ENCODE results near the gene TMCC1. TPM values are rescaled to one million over a fixed set of nuclear protein-coding genes. Genes with fewer than 3 reads are reported as not detected.

Gene TMCC1
- polyA plus RNA-seq, 2 of the 4 experiments (the other 2 are of a cell fraction): 30.3 to 75.7 TPM

- no peak for FAIRE-seq
- H3K4me2 ChIP-seq: no peak overlapping the region
- H3K9me3 ChIP-seq: no peaks in the 10 kb centered on the region
- ATAC-seq: no peak
- ChIA-PET POLR2A (no interaction called here), CTCF (interaction anchor here (1.2 kb wide), 1 partner anchor 117 kb away, joined by 4 read pairs; no protein-coding TSS in a partner anchor)
- 98% methylated on average over 2 of the region's 2 CpGs for WGBS (ENCODE audit: missing lambda C conversion rate)
- H3K4me3 ChIP-seq: no peak overlapping the region
- peaks cover 27% of the 10 kb centered on the region; the same call in 2 of the 3 replicates for H3K4me1 ChIP-seq
- H3K27ac ChIP-seq: peak overlapping the region in 1 of 2 experiments; percentile 39; a peak in 1 of 6 replicates
- TF ChIP-seq POLR2AphosphoS2 (conservative IDR thresholded peaks at IDR 0.05; ENCODE audit: low read length) (no peak), KDM5A (IDR thresholded peaks at IDR 0.05) (no peak), MAZ (IDR thresholded peaks at IDR 0.05; ENCODE audit: borderline replicate concordance, low read depth, low read length) (no peak), HOXA7 (CRISPR knock-in tag; IDR thresholded peaks at IDR 0.05) (no peak), MAFK (IDR thresholded peaks at IDR 0.05; ENCODE audit: partially characterized antibody) (no peak), RCOR1 (IDR thresholded peaks at IDR 0.05; ENCODE audit: low read depth, low read length) (no peak), POLR2A (IDR thresholded peaks at IDR 0.05; ENCODE audit: low read length) (no peak), RNF2 (IDR thresholded peaks at IDR 0.05; ENCODE audit: borderline replicate concordance, low read depth) (no peak), GATA3 (IDR thresholded peaks at IDR 0.05; ENCODE audit: borderline replicate concordance) (no peak), FOSL2 (IDR thresholded peaks at IDR 0.05) (no peak), FOSL2 (CRISPR knock-in tag; IDR thresholded peaks at IDR 0.05) (no peak), FOXS1 (CRISPR knock-in tag; IDR thresholded peaks at IDR 0.05) (no peak), PHF8 (IDR thresholded peaks at IDR 0.05; ENCODE audit: borderline replicate concordance, low read depth) (no peak), RFX5 (IDR thresholded peaks at IDR 0.05) (no peak), CHD4 (IDR thresholded peaks at IDR 0.05; ENCODE audit: borderline replicate concordance) (no peak), TP53 (CRISPR knock-in tag; IDR thresholded peaks at IDR 0.05) (no peak), MYC (IDR thresholded peaks at IDR 0.05; ENCODE audit: borderline replicate concordance, low read length) (no peak)
- TF ChIP-seq, protein P1, sequence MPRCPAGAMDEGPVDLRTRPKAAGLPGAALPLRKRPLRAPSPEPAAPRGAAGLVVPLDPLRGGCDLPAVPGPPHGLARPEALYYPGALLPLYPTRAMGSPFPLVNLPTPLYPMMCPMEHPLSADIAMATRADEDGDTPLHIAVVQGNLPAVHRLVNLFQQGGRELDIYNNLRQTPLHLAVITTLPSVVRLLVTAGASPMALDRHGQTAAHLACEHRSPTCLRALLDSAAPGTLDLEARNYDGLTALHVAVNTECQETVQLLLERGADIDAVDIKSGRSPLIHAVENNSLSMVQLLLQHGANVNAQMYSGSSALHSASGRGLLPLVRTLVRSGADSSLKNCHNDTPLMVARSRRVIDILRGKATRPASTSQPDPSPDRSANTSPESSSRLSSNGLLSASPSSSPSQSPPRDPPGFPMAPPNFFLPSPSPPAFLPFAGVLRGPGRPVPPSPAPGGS (IDR thresholded peaks at IDR 0.05): no peak
- TF ChIP-seq, protein P2, sequence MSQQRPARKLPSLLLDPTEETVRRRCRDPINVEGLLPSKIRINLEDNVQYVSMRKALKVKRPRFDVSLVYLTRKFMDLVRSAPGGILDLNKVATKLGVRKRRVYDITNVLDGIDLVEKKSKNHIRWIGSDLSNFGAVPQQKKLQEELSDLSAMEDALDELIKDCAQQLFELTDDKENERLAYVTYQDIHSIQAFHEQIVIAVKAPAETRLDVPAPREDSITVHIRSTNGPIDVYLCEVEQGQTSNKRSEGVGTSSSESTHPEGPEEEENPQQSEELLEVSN (IDR thresholded peaks at IDR 0.05; ENCODE audit: borderline replicate concordance, low read depth): no peak
- DNase-seq (ENCODE audit: low read depth in 1 of 2, low spot score in 1 of 2): no peak
Measured at GRCh38 chr3:129745253-129745652, 148.3 kb downstream of the TMCC1 start.

- 93% methylated on average over 2 of the region's 2 CpGs for WGBS (ENCODE audit: missing lambda C conversion rate)
Measured at GRCh38 chr3:129741794-129742193, 151.7 kb downstream of the TMCC1 start.

DNA sequence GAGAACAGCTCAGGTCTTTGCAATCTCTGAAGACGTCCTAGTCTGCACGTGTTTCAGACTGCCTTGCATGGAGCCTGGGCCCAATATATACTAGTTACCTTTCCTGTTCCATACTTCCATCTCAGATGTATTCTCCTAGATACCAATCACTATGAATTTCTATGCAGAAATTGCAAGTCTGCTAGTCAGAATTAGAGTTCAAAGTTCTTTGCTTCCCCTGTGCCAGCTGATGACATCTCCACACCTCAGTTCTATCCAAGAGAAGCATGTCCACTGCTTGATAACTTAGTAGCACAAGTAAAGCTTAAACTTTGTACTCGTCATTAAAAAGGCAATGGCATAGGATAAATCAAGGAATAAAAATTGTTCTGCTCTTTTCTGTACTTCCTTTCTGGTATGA lies 153.4 kb downstream of the TMCC1 start:
- POLR2A ChIA-PET: no interaction called here
- FAIRE-seq: no peak
- no peak overlapping the region for H3K4me3 ChIP-seq
- CTCF ChIA-PET: interaction anchor here (0.6 kb wide), 1 partner anchor 8 kb away, joined by 3 read pairs; no protein-coding TSS in a partner anchor
- no peak for DNase-seq (ENCODE audit: low read depth in 1 of 2, low spot score in 1 of 2)
- 77% methylated on average over 3 of the region's 3 CpGs for WGBS (ENCODE audit: missing lambda C conversion rate)
- no peaks in the 10 kb centered on the region for H3K9me3 ChIP-seq
- peaks cover 34% of the 10 kb centered on the region; the same call in 2 of the 3 replicates for H3K4me1 ChIP-seq
- ATAC-seq: no peak
- no peak overlapping the region for H3K27ac ChIP-seq
- peak overlapping the region; percentile 13; the same call in 2 of the 3 replicates for H3K4me2 ChIP-seq
- TF ChIP-seq CBX2 (IDR thresholded peaks at IDR 0.05; ENCODE audit: borderline replicate concordance, low read depth) (no peak), CHD2 (IDR thresholded peaks at IDR 0.05; ENCODE audit: low read length, partially characterized antibody) (no peak), JUNB (IDR thresholded peaks at IDR 0.05) (no peak), BHLHE40 (IDR thresholded peaks at IDR 0.05; ENCODE audit: low read depth, low read length) (no peak), HEYL (CRISPR knock-in tag; IDR thresholded peaks at IDR 0.05) (no peak), NPAS2 (CRISPR knock-in tag; IDR thresholded peaks at IDR 0.05; ENCODE audit: borderline replicate concordance) (no peak), NFE2L2 (conservative IDR thresholded peaks at IDR 0.05; ENCODE audit: low read length) (no peak), MAFK (IDR thresholded peaks at IDR 0.05; ENCODE audit: partially characterized antibody) (no peak), CHD4 (IDR thresholded peaks at IDR 0.05; ENCODE audit: borderline replicate concordance) (no peak), POLR2A (IDR thresholded peaks at IDR 0.05; ENCODE audit: low read length) (no peak), HOXB13 (CRISPR knock-in tag; IDR thresholded peaks at IDR 0.05; ENCODE audit: low read depth) (no peak)
- TF ChIP-seq, protein P3, sequence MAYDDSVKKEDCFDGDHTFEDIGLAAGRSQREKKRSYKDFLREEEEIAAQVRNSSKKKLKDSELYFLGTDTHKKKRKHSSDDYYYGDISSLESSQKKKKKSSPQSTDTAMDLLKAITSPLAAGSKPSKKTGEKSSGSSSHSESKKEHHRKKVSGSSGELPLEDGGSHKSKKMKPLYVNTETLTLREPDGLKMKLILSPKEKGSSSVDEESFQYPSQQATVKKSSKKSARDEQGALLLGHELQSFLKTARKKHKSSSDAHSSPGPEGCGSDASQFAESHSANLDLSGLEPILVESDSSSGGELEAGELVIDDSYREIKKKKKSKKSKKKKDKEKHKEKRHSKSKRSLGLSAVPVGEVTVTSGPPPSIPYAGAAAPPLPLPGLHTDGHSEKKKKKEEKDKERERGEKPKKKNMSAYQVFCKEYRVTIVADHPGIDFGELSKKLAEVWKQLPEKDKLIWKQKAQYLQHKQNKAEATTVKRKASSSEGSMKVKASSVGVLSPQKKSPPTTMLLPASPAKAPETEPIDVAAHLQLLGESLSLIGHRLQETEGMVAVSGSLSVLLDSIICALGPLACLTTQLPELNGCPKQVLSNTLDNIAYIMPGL (CRISPR knock-in tag; IDR thresholded peaks at IDR 0.05; ENCODE audit: borderline replicate concordance): no peak
- TF ChIP-seq, protein P4, sequence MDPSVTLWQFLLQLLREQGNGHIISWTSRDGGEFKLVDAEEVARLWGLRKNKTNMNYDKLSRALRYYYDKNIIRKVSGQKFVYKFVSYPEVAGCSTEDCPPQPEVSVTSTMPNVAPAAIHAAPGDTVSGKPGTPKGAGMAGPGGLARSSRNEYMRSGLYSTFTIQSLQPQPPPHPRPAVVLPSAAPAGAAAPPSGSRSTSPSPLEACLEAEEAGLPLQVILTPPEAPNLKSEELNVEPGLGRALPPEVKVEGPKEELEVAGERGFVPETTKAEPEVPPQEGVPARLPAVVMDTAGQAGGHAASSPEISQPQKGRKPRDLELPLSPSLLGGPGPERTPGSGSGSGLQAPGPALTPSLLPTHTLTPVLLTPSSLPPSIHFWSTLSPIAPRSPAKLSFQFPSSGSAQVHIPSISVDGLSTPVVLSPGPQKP (IDR thresholded peaks at IDR 0.05; ENCODE audit: low read depth, low read length): no peak

More at GRCh38 chr3:129741794-129742193, 151.7 kb downstream of the TMCC1 start:
- CTCF ChIA-PET: interaction anchor here (0.6 kb wide), 1 partner anchor 9 kb away, joined by 3 read pairs; no protein-coding TSS in a partner anchor
- Histone ChIP-seq H3K27ac (no peak overlapping the region), H3K9me3 (no peaks in the 10 kb centered on the region), H3K4me2 (no peak overlapping the region), H3K4me3 (no peak overlapping the region), H3K4me1 (peaks cover 34% of the 10 kb centered on the region; the same call in 2 of the 3 replicates)
- DNase-seq (ENCODE audit: low read depth in 1 of 2, low spot score in 1 of 2): no peak
- FAIRE-seq: no peak
- no peak for ATAC-seq
- POLR2A ChIA-PET: no interaction called here
- TF ChIP-seq RAD21 (conservative IDR thresholded peaks at IDR 0.05 in 1 of 2, IDR thresholded peaks at IDR 0.05 in 1 of 2): no peak
- no peak for TF ChIP-seq KDM1A (IDR thresholded peaks at IDR 0.05; ENCODE audit: low read depth)
- no peak for TF ChIP-seq HEYL (CRISPR knock-in tag; IDR thresholded peaks at IDR 0.05)
- no peak for TF ChIP-seq CEBPB (IDR thresholded peaks at IDR 0.05)
- TF ChIP-seq POLR2A (IDR thresholded peaks at IDR 0.05; ENCODE audit: low read length): no peak
- TF ChIP-seq RNF2 (IDR thresholded peaks at IDR 0.05; ENCODE audit: borderline replicate concordance, low read depth): no peak
- TF ChIP-seq ZNF302 (CRISPR knock-in tag; IDR thresholded peaks at IDR 0.05): no peak
- no peak for TF ChIP-seq HOXB13 (CRISPR knock-in tag; IDR thresholded peaks at IDR 0.05; ENCODE audit: low read depth)
- no peak for TF ChIP-seq NFE2L2 (conservative IDR thresholded peaks at IDR 0.05; ENCODE audit: low read length)
- no peak for TF ChIP-seq HOXA7 (CRISPR knock-in tag; IDR thresholded peaks at IDR 0.05)

Data from A549 (cell line).